GM10266 (cell line): ENCODE measurements around the gene ARHGEF17.

Source experiments
- DNase-seq: peaks from one replicate; pipeline ENCODE4 v3.0.0; 2012; ENCODE audit errors: extremely low spot score
- CTCF ChIP-seq: IDR thresholded peaks from 2 replicates; pipeline ENCODE4 v1.5.1; 2012; ENCODE audit warnings: mild to moderate bottlenecking, low read depth; ENCODE audit not compliant: control insufficient read depth, insufficient read depth; ENCODE audit errors: missing control alignments

Gene ARHGEF17

GRCh38 chr11:73299751-73300150 lies 8.3 kb upstream of the ARHGEF17 start:
- no peak for DNase-seq

GRCh38 chr11:73306069-73306841 lies 1.8 kb upstream of the ARHGEF17 start:
- TF ChIP-seq CTCF, result no peak
- DNase-seq, result no peak

More at GRCh38 chr11:73299751-73300150, 8.3 kb upstream of the ARHGEF17 start:
- no peak for TF ChIP-seq CTCF

- TF ChIP-seq CTCF, result no peak
- DNase-seq, result no peak
Observed at GRCh38 chr11:73306977-73307322, 1.1 kb upstream of the ARHGEF17 start.

GRCh38 chr11:73307323-73308002 lies 613 bp upstream of the ARHGEF17 start:
- peak; percentile 88 for TF ChIP-seq CTCF
- DNase-seq, result peak; percentile 97

GRCh38 chr11:73308961-73309919 lies 1.2 kb downstream of the ARHGEF17 start:
- no peak for TF ChIP-seq CTCF
- peak; percentile 49 for DNase-seq

GRCh38 chr11:73310076-73310475 lies 2.0 kb downstream of the ARHGEF17 start:
- DNase-seq, result no peak
- TF ChIP-seq CTCF, result no peak
